ENCODE measurements around the gene B4GALT6. TPM values are rescaled to one million over a fixed set of nuclear protein-coding genes. Genes with fewer than 3 reads are reported as not detected.

Gene B4GALT6
- total RNA-seq, 1 experiment from 2014 or later, result 22.4 TPM

- peaks cover 17% of the 10 kb centered on the region for H3K36me3 Mint-ChIP-seq (ENCODE audit: insufficient read depth, unreplicated experiment)
- DNase-seq, result no peak
- H3K9me3 ChIP-seq, result no peaks in the 10 kb centered on the region
- no peak for TF ChIP-seq CTCF (IDR thresholded peaks at IDR 0.05; ENCODE audit: insufficient read depth in 1 of 2, low read depth in 1 of 2, low read length in 1 of 2, severe bottlenecking in 1 of 2, unreplicated experiment in 1 of 2)
- H3K27ac Mint-ChIP-seq (ENCODE audit: unreplicated experiment), result no peak overlapping the region
- H3K9me3 Mint-ChIP-seq (ENCODE audit: unreplicated experiment), result no peaks in the 10 kb centered on the region
- no peak overlapping the region for H3K4me3 Mint-ChIP-seq (ENCODE audit: unreplicated experiment)
- no peaks in the 10 kb centered on the region for H3K27me3 Mint-ChIP-seq (ENCODE audit: insufficient read depth, unreplicated experiment)
- intact Hi-C loops (cut with micrococcal nuclease; ENCODE audit: unreplicated experiment), result no loop called here
- no TSS peak for BruUV-seq (replicated peaks)
- no peaks in the 10 kb centered on the region for H3K27me3 ChIP-seq (replicated peaks; ENCODE audit: control insufficient read depth, insufficient read depth, low read length)
- no peak overlapping the region for H3K4me3 ChIP-seq (ENCODE audit: low read depth, low read length)
- POLR2A ChIA-PET, result no interaction called here
- no peaks in the 10 kb centered on the region for H3K36me3 ChIP-seq (ENCODE audit: control insufficient read depth, insufficient read depth, low read length)
- H3K4me1 Mint-ChIP-seq (ENCODE audit: low read depth, unreplicated experiment), result peaks cover 6% of the 10 kb centered on the region
- CTCF ChIA-PET, result interaction anchor here (0.9 kb wide), 1 partner anchor 26 kb away, joined by 3 read pairs; the partner anchor contains the start of gene B4GALT6
- H3K4me1 ChIP-seq, result peaks cover 20% of the 10 kb centered on the region; the same call in 1 of the 2 replicates
Observed at GRCh38 chr18:31658670-31659575, 25.5 kb downstream of the B4GALT6 start.

- ChIA-PET CTCF (no interaction called here), POLR2A (no interaction called here)
- Mint-ChIP-seq H3K36me3 (ENCODE audit: insufficient read depth, unreplicated experiment) (peaks cover 25% of the 10 kb centered on the region), H3K27ac (ENCODE audit: unreplicated experiment) (peak overlapping the region; percentile 90), H3K27me3 (ENCODE audit: insufficient read depth, unreplicated experiment) (no peaks in the 10 kb centered on the region), H3K9me3 (ENCODE audit: unreplicated experiment) (no peaks in the 10 kb centered on the region), H3K4me1 (ENCODE audit: low read depth, unreplicated experiment) (peaks cover 10% of the 10 kb centered on the region), H3K4me3 (ENCODE audit: unreplicated experiment) (peak overlapping the region; percentile 67)
- Histone ChIP-seq H3K9me3 (no peaks in the 10 kb centered on the region), H3K4me3 (ENCODE audit: low read depth, low read length) (no peak overlapping the region), H3K27me3 (replicated peaks; ENCODE audit: control insufficient read depth, insufficient read depth, low read length) (no peaks in the 10 kb centered on the region), H3K4me1 (peaks cover 20% of the 10 kb centered on the region; the same call in 1 of the 2 replicates), H3K36me3 (ENCODE audit: control insufficient read depth, insufficient read depth, low read length) (no peaks in the 10 kb centered on the region)
- BruUV-seq (replicated peaks), result no TSS peak
- TF ChIP-seq CTCF (IDR thresholded peaks at IDR 0.05; ENCODE audit: insufficient read depth in 1 of 2, low read depth in 1 of 2, low read length in 1 of 2, severe bottlenecking in 1 of 2, unreplicated experiment in 1 of 2), result no peak
- intact Hi-C loops (cut with micrococcal nuclease; ENCODE audit: unreplicated experiment), result no loop called here
- peak in 1 of 2 experiments; percentile 9 for DNase-seq
Observed at GRCh38 chr18:31657823-31658669, 26.3 kb downstream of the B4GALT6 start.

GRCh38 chr18:31656754-31657153 lies 27.6 kb downstream of the B4GALT6 start:
- no peak for TF ChIP-seq CTCF (IDR thresholded peaks at IDR 0.05; ENCODE audit: insufficient read depth in 1 of 2, low read depth in 1 of 2, low read length in 1 of 2, severe bottlenecking in 1 of 2, unreplicated experiment in 1 of 2)
- H3K36me3 Mint-ChIP-seq (ENCODE audit: insufficient read depth, unreplicated experiment), result peaks cover 30% of the 10 kb centered on the region

More at GRCh38 chr18:31656754-31657153, 27.6 kb downstream of the B4GALT6 start:
- intact Hi-C loops (cut with micrococcal nuclease; ENCODE audit: unreplicated experiment), result no loop called here
- Mint-ChIP-seq H3K4me3 (ENCODE audit: unreplicated experiment) (no peak overlapping the region), H3K9me3 (ENCODE audit: unreplicated experiment) (no peaks in the 10 kb centered on the region), H3K27ac (ENCODE audit: unreplicated experiment) (no peak overlapping the region), H3K27me3 (ENCODE audit: insufficient read depth, unreplicated experiment) (no peaks in the 10 kb centered on the region), H3K4me1 (ENCODE audit: low read depth, unreplicated experiment) (peaks cover 23% of the 10 kb centered on the region)
- H3K27me3 ChIP-seq (replicated peaks; ENCODE audit: control insufficient read depth, insufficient read depth, low read length), result no peaks in the 10 kb centered on the region
- H3K4me1 ChIP-seq, result peaks cover 20% of the 10 kb centered on the region; the same call in 1 of the 2 replicates
- H3K4me3 ChIP-seq (ENCODE audit: low read depth, low read length), result no peak overlapping the region
- no TSS peak for BruUV-seq (replicated peaks)
- ChIA-PET POLR2A (no interaction called here), CTCF (no interaction called here)
- DNase-seq, result no peak
- H3K36me3 ChIP-seq (ENCODE audit: control insufficient read depth, insufficient read depth, low read length), result no peaks in the 10 kb centered on the region
- H3K9me3 ChIP-seq, result no peaks in the 10 kb centered on the region

Measured in Caco-2 (cell line).